NCI-H748 (cell line): ENCODE measurements around the gene KMT5C.

ENCODE experiments used
- DNase-seq: peaks from one replicate; lab custom pipeline; 2025; ENCODE audit not compliant: unreplicated experiment; lab: John Stamatoyannopoulos, UW

The KMT5C gene

GRCh38 chr19:55384920-55385723, 45.4 kb downstream of the KMT5C start:
- peak; percentile 98 for DNase-seq

- DNase-seq: peak; percentile 99
Measured at GRCh38 chr19:55385724-55386492, 46.2 kb downstream of the KMT5C start, which contains the start of gene RPL28. Gene RPL28, plus strand, starts transcription at chr19:55385932. Its CDS starts 426 bp downstream, at chr19:55386358.

- DNase-seq: no peak
Measured at GRCh38 chr19:55386493-55386971, 46.9 kb downstream of the KMT5C start.

GRCh38 chr19:55387736-55388497, 48.2 kb downstream of the KMT5C start:
- DNase-seq: no peak

- DNase-seq: no peak
Measured at GRCh38 chr19:55389386-55390317, 50.0 kb downstream of the KMT5C start.

- no peak for DNase-seq
Measured at GRCh38 chr19:55390461-55390880, 50.8 kb downstream of the KMT5C start.

- no peak for DNase-seq
Measured at GRCh38 chr19:55391191-55391670, 51.6 kb downstream of the KMT5C start.

GRCh38 chr19:55391702-55392615, 52.3 kb downstream of the KMT5C start:
- DNase-seq: no peak

GRCh38 chr19:55392820-55393761, 53.4 kb downstream of the KMT5C start:
- DNase-seq: no peak
